Activated naive CD4-positive, alpha-beta T cell treated with anti-CD3 and anti-CD28 coated beads for 36 hours (primary cell): ENCODE data around the gene DDAH1. TPM values are rescaled to one million over a fixed set of nuclear protein-coding genes. Genes with fewer than 3 reads are reported as not detected.

ENCODE experiments used
- CTCF ChIA-PET: fragments of 350-600 bp; sonication (Branson Sonifier 250); formaldehyde crosslinking; loops from one replicate; lab custom pipeline; 2021; ENCODE audit warnings: antibody characterized with exemption; lab: Charles Lee
- DNase-seq: peaks from one replicate; pipeline ENCODE4 v3.0.0-alpha.2; 2020
- H3K27ac Mint-ChIP-seq: one replicate; pipeline ENCODE4 v1.8.0; 2021; ENCODE audit warnings: mild to moderate bottlenecking, mixed read lengths
- H3K27me3 Mint-ChIP-seq: one replicate; pipeline ENCODE4 v1.8.0; 2021; ENCODE audit warnings: low read depth, mixed read lengths
- H3K36me3 Mint-ChIP-seq: one replicate; pipeline ENCODE4 v1.8.0; 2021; ENCODE audit warnings: low read depth, mixed read lengths
- H3K4me1 Mint-ChIP-seq: one replicate; pipeline ENCODE4 v1.8.0; 2021; ENCODE audit warnings: low read depth, mixed read lengths
- H3K4me3 Mint-ChIP-seq: one replicate; pipeline ENCODE4 v1.8.0; 2021; ENCODE audit warnings: mild to moderate bottlenecking, moderate library complexity, mixed read lengths
- H3K9me3 Mint-ChIP-seq: one replicate; pipeline ENCODE4 v1.8.0; 2021; ENCODE audit warnings: mixed read lengths
- intact Hi-C: fragments of 100-400 bp; cut with micrococcal nuclease; formaldehyde crosslinking; loops from one replicate; pipeline ENCODE4 v1.15.1; 2023
- total RNA-seq, 2 experiments: library from RNA; stranded (reverse); gene quantifications; one replicate each; pipeline ENCODE4 v1.2.3, GENCODE V29; 2021

Gene DDAH1
- total RNA-seq, 2 experiments from 2014 or later = not detected

DNA sequence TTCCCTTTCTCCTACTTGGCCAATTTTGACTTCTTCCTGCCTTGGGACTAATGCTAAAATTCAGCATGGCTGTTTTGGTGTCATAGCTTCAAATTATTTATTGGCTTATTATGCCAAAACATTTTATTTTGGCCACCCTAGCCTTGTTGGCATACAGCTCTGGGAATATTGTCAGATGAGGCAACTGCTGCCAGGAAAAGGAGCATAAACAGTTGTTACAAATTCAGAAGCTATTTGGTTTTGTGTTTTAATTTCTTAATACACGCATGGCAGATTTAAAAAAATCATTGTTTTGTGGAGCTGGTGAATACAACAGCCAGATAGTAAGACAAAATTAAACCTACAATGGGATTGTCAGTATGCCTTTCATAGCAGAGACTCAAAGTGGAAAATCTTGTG lies 121.7 kb downstream of the DDAH1 start:
- CTCF ChIA-PET = no interaction called here
- Mint-ChIP-seq H3K27me3 (no peaks in the 10 kb centered on the region), H3K36me3 (no peaks in the 10 kb centered on the region), H3K4me1 (no peaks in the 10 kb centered on the region), H3K9me3 (no peaks in the 10 kb centered on the region), H3K27ac (no peak overlapping the region), H3K4me3 (no peak overlapping the region)
- intact Hi-C loops = no loop called here
- no peak for DNase-seq

DNA sequence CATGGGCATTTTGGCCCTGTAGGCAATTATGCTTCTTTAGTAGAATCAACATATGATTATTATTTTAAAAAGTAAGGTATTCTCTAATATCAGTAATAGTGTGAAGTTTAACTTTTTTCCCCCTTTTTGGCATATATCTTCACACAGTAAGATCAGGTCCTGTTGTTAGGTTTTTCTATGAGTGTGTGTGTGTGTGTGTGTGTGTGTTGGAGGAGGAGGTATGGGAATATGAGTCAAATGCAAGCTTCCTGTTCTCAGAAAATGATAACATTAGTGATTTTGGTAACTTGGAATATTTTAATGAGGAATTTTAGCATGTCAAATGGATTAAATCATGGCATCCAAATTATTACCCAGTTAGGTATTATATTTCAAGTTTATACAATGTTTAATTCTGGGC lies 122.8 kb downstream of the DDAH1 start:
- intact Hi-C loops = no loop called here
- H3K4me1 Mint-ChIP-seq = no peaks in the 10 kb centered on the region
- no peaks in the 10 kb centered on the region for H3K9me3 Mint-ChIP-seq
- no peak overlapping the region for H3K27ac Mint-ChIP-seq
- H3K36me3 Mint-ChIP-seq = no peaks in the 10 kb centered on the region
- CTCF ChIA-PET = no interaction called here
- no peak for DNase-seq
- H3K4me3 Mint-ChIP-seq = no peak overlapping the region
- H3K27me3 Mint-ChIP-seq = no peaks in the 10 kb centered on the region

DNA sequence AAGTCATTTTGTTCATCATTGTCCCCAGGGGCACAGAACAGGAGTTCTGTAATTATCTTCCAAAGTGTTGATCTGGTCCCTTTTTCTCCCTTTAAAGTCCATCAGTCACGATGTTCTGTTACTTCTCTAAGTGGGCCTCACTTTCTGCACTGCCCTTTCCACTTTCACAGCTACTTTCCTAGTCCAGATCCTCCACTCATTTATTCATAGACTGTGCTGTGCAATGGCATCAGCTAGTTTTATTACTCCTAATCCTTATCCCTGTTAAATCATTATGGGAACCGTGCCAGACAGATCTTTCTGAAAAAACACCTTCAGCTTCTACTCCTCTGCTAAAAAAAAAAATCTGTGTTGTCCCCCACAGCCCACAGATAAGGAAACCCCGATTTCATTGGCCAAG lies 124.5 kb downstream of the DDAH1 start:
- intact Hi-C loops = no loop called here
- no peaks in the 10 kb centered on the region for H3K4me1 Mint-ChIP-seq
- DNase-seq = no peak
- no peak overlapping the region for H3K27ac Mint-ChIP-seq
- H3K36me3 Mint-ChIP-seq = no peaks in the 10 kb centered on the region
- H3K27me3 Mint-ChIP-seq = no peaks in the 10 kb centered on the region
- H3K9me3 Mint-ChIP-seq = no peaks in the 10 kb centered on the region
- H3K4me3 Mint-ChIP-seq = no peak overlapping the region
- CTCF ChIA-PET = no interaction called here

DNA sequence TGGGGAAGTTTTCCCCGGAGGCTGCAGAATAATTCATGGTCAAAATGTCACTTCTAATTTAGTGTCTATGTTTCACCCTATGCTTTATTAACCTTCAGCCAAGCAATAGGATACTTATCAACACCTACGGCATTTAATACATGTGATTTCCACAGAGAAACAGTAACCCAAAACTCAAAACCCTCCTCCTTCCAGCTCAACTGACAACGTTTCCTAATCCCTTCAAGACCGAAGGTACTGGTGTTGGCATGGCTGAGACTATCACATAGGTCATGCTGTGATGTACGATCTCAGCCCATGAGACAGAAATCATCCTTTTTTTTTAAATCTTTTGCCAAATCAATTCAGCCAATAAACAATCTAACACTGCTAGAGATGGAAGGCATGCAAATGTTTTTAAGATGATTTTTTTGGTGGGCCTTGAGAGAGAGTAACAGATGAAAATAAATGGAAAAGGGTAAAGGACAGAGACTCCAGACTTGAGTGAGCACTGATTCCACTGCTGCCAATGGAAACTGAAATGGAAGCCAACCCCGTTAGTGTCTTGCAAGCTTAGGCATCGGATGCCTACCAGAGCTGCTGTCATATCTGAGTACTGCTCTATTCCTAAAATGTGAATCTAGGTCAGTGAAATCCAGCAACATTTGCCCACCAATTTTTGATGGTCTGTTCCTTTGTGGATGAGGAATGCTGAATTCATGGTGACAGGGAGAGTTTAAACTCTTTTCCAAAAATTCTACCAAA lies 125.1 kb downstream of the DDAH1 start:
- CTCF ChIA-PET = no interaction called here
- H3K4me3 Mint-ChIP-seq = no peak overlapping the region
- intact Hi-C loops = no loop called here
- H3K27ac Mint-ChIP-seq = no peak overlapping the region
- no peak for DNase-seq
- peaks cover 2% of the 10 kb centered on the region for H3K4me1 Mint-ChIP-seq
- H3K36me3 Mint-ChIP-seq = no peaks in the 10 kb centered on the region
- no peaks in the 10 kb centered on the region for H3K9me3 Mint-ChIP-seq
- H3K27me3 Mint-ChIP-seq = no peaks in the 10 kb centered on the region

DNA sequence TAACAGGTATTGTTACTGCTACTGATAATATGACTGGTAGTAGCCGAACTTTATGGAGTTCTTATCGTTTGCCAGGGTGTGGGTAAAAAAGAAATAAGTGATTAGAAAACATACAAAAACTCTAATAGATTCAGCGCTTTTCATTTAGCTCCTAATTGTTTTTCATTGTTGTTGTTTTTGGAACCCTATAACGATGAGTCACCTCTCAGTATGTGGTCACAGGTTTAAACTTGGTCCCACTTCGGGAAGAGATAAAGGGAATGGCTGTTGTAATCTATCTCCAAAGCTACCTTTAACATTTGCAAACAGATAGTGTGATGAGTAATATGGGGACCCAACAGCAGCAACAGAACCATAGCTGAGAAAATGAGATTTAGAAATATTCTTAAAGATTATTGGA lies 125.9 kb downstream of the DDAH1 start:
- Mint-ChIP-seq H3K27me3 (no peaks in the 10 kb centered on the region), H3K27ac (no peak overlapping the region), H3K9me3 (peaks cover 3% of the 10 kb centered on the region), H3K36me3 (peaks cover 1% of the 10 kb centered on the region), H3K4me3 (no peak overlapping the region), H3K4me1 (peaks cover 7% of the 10 kb centered on the region)
- intact Hi-C loops = no loop called here
- no peak for DNase-seq
- CTCF ChIA-PET = interaction anchor here (0.6 kb wide), 1 partner anchor 607 kb away, joined by 7 read pairs; no protein-coding TSS in a partner anchor

DNA sequence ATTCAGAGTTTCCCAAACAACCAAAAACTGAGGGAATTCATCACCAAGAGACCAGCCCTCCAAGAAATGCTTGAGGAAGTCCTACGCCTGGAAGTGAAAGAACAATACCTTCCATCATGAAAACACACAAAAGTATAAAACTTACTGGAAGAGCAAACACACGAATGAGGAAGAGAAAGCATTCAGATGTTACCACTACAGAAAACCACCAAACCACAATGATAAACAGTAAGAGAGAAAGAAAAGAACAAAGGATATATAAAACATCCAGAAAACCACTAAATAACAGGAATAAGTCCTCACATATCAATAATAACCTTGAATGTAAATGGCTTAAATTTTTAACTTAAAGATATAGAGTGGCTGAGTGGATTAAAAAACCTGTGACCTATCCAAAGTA lies 130.0 kb downstream of the DDAH1 start:
- Mint-ChIP-seq H3K27ac (no peak overlapping the region), H3K4me3 (no peak overlapping the region), H3K36me3 (peaks cover 1% of the 10 kb centered on the region), H3K9me3 (peaks cover 15% of the 10 kb centered on the region), H3K27me3 (no peaks in the 10 kb centered on the region), H3K4me1 (peaks cover 7% of the 10 kb centered on the region)
- DNase-seq = no peak
- intact Hi-C loops = no loop called here
- CTCF ChIA-PET = no interaction called here

DNA sequence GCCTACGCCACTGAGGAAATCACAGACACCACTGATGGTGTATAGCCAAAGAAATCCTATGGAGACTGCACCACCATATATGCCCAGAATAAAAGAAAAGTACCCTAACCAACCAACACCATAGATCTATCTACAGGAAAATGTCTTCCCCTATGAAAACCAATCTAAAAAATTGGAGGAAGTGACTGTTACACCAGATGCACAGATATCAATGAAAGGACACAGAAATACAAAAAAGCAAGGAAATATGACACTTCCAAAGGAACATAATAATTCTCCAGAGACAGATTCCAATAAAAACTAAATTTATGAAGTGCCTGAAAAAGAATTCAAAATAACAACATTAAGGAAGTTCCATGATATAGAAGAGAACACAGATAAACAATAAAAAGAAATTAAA lies 131.8 kb downstream of the DDAH1 start:
- DNase-seq = no peak
- intact Hi-C loops = no loop called here
- CTCF ChIA-PET = no interaction called here
- Mint-ChIP-seq H3K36me3 (peaks cover 1% of the 10 kb centered on the region), H3K4me1 (peaks cover 7% of the 10 kb centered on the region), H3K27me3 (no peaks in the 10 kb centered on the region), H3K27ac (no peak overlapping the region), H3K9me3 (peaks cover 15% of the 10 kb centered on the region), H3K4me3 (no peak overlapping the region)

DNA sequence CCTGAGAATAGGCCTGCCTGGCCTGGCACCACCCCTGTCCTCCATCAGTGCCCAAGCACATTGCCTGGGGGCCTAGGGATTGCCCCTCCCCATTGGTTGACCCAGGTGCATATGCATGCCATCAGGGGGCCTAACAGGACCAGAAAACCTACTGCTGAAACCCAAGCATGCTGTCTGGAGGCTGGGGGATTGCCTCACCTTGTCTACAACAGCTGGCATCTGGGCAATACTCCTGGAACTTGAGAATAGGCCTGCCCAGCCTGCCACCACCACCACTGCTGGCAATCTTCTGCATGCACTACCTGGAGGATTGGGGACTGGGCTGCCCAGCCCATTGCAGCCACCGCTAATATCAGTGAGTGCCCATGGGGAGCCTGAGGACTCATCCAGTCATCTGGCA lies 132.4 kb downstream of the DDAH1 start:
- Mint-ChIP-seq H3K4me1 (peaks cover 7% of the 10 kb centered on the region), H3K4me3 (no peak overlapping the region)

DNA sequence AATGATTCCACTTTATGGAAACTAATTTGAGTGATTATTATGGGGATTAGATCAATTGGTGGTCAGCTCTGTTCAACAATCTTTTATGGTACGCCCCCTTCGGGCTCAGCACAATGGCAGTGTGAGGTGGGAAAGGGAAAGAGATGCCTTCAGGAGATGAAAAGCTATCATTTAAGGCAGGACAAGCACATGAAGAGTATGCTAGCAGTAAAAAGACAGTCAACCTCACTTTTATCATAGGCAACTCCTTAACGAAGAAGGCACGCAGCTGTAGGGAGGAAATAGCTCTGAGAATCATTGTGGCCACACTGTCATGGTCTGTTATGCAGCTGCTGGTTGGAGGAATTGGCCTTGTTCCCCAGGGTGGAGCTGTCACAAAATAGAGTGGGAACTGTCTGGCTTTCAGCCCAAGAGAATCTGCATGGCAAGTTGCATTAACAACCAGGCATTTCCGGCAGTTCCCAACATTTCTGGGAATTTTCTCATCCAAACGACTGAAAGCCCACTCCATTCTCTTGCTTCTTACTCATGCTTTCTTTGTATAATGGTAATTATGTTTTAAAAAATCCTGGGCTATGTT lies 134.2 kb downstream of the DDAH1 start:
- H3K36me3 Mint-ChIP-seq = peaks cover 1% of the 10 kb centered on the region
- peaks cover 7% of the 10 kb centered on the region for H3K4me1 Mint-ChIP-seq
- H3K9me3 Mint-ChIP-seq = peaks cover 15% of the 10 kb centered on the region
- no peak for DNase-seq
- no peak overlapping the region for H3K27ac Mint-ChIP-seq
- intact Hi-C loops = no loop called here
- no peaks in the 10 kb centered on the region for H3K27me3 Mint-ChIP-seq
- CTCF ChIA-PET = interaction anchor here (0.6 kb wide), 1 partner anchor 214 kb away, joined by 3 read pairs; no protein-coding TSS in a partner anchor
- no peak overlapping the region for H3K4me3 Mint-ChIP-seq

More for the DNA sequence above, 132.4 kb downstream of the DDAH1 start:
- peaks cover 15% of the 10 kb centered on the region for H3K9me3 Mint-ChIP-seq
- H3K36me3 Mint-ChIP-seq = peaks cover 1% of the 10 kb centered on the region
- H3K27me3 Mint-ChIP-seq = no peaks in the 10 kb centered on the region
- CTCF ChIA-PET = no interaction called here
- no peak for DNase-seq
- H3K27ac Mint-ChIP-seq = no peak overlapping the region
- intact Hi-C loops = no loop called here

DNA sequence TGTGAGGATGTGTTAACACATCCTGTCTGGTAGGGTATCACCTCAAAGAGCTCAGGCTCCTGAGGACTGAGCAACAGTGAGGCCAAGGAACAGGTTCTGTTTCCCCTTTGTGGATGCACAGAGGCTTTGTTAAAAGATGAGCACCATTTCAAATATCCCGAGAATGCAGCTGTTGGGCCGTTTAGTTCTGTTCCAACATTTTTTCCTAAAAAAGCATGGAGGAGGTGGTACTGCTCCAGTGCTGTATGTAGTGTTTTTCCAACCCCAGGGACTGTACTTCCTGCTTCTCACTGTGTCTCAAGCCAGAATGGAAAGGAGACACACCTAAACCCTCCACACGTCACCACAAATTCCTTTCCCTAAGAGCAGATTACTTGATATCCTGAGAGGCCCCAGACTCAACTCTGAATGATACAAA lies 134.7 kb downstream of the DDAH1 start:
- peaks cover 7% of the 10 kb centered on the region for H3K4me1 Mint-ChIP-seq
- no peaks in the 10 kb centered on the region for H3K27me3 Mint-ChIP-seq
- intact Hi-C loops = no loop called here
- no peak overlapping the region for H3K27ac Mint-ChIP-seq
- no peak for DNase-seq
- H3K4me3 Mint-ChIP-seq = no peak overlapping the region
- CTCF ChIA-PET = no interaction called here
- H3K9me3 Mint-ChIP-seq = peaks cover 15% of the 10 kb centered on the region
- H3K36me3 Mint-ChIP-seq = peaks cover 1% of the 10 kb centered on the region

DNA sequence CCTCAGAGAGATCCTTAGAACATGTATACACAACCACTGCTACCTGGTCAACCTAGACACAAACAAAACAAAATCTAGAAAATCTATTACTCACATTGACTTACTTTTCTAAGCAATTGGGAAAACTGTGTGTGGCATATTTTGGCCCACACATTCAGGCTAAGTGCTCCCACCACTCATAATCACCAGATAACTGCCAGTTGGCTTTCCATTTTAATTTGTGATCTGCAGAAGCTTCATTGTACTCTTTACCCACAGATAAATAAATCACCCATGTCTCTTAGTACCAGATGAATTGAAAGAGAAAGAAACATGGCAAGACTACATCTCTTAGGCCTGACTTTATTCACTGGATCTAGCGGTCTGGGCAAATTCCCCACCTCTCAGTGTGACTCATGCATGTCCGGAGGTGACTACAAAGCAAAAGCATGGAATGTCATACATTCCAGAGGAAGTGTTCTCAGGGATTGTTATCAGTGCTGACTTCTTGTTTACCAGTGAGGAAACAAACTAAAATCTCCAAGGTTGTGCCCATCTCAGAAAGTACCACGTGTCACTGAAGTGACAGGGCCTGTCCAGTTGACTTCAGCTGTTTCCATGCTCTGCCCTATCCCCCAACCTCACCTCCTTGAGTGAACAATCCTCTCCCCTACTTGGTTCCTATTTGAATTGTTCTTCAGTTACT lies 136.1 kb downstream of the DDAH1 start:
- no peaks in the 10 kb centered on the region for H3K36me3 Mint-ChIP-seq
- H3K4me1 Mint-ChIP-seq = no peaks in the 10 kb centered on the region
- H3K4me3 Mint-ChIP-seq = no peak overlapping the region
- H3K27me3 Mint-ChIP-seq = no peaks in the 10 kb centered on the region
- peaks cover 9% of the 10 kb centered on the region for H3K9me3 Mint-ChIP-seq
- H3K27ac Mint-ChIP-seq = no peak overlapping the region
- DNase-seq = no peak
- CTCF ChIA-PET = no interaction called here
- intact Hi-C loops = no loop called here

DNA sequence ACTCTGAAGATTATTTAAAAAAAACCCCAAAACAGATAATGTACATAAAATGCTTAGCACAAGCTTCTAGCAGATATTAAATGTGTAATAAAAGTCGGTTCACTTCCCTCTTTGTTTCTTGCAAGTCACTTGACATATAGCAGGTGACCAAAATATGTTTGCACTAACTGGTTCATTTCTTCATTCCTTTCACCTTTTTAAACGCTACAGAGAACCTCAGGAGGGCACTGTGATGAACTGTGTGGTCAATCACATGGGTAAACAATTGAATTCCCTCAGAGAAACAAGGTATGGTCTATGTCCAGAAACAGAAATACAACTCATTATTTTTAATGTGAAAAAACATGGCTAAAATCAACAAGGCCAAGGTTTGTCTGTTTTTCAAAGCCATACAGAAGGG lies 137.2 kb downstream of the DDAH1 start:
- H3K4me3 Mint-ChIP-seq = no peak overlapping the region
- H3K36me3 Mint-ChIP-seq = no peaks in the 10 kb centered on the region
- no peaks in the 10 kb centered on the region for H3K4me1 Mint-ChIP-seq
- no peak for DNase-seq
- intact Hi-C loops = no loop called here
- H3K27ac Mint-ChIP-seq = no peak overlapping the region
- CTCF ChIA-PET = no interaction called here
- no peaks in the 10 kb centered on the region for H3K27me3 Mint-ChIP-seq
- no peaks in the 10 kb centered on the region for H3K9me3 Mint-ChIP-seq

DNA sequence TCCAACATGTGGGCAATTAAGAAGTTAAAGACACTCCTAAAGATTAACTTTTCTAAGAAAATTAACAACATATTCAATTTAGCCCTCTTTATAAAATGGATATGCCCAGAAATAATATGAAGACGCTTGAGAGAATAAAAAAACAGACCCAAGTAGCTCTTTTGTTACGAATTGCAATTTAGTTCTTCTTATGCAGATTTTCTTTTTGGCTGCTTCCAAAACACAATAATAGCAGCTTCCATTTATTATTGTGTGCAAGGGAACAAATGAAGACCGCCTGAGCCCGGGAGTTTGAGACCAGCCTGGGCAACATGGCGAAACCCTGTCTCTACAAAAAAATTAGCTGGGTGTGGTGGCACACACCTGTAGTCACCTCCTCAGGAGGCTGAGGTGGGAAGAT lies 138.1 kb downstream of the DDAH1 start:
- H3K36me3 Mint-ChIP-seq = no peaks in the 10 kb centered on the region
- CTCF ChIA-PET = no interaction called here

More for the DNA sequence above, 138.1 kb downstream of the DDAH1 start:
- no peaks in the 10 kb centered on the region for H3K9me3 Mint-ChIP-seq
- intact Hi-C loops = no loop called here
- no peak overlapping the region for H3K4me3 Mint-ChIP-seq
- no peaks in the 10 kb centered on the region for H3K27me3 Mint-ChIP-seq
- no peaks in the 10 kb centered on the region for H3K4me1 Mint-ChIP-seq
- no peak for DNase-seq
- H3K27ac Mint-ChIP-seq = no peak overlapping the region
